Ishikawa (cell line): Measurements from ENCODE around the gene ACOX3.

Source experiments
- CEBPB ChIP-seq: IDR thresholded peaks from 2 replicates; pipeline ENCODE4 v1.6.1; 2012
- CREB1 ChIP-seq: IDR thresholded peaks from 2 replicates; pipeline ENCODE4 v1.6.1; 2012; ENCODE audit warnings: low read depth
- EGR1 ChIP-seq: IDR thresholded peaks from 2 replicates; pipeline ENCODE4 v1.6.1; 2012
- EP300 ChIP-seq: IDR thresholded peaks from 2 replicates; pipeline ENCODE4 v1.6.1; 2012; ENCODE audit warnings: borderline replicate concordance
- FOXM1 ChIP-seq: IDR thresholded peaks from 2 replicates; pipeline ENCODE4 v1.6.1; 2012; ENCODE audit warnings: low read depth, borderline replicate concordance
- NFIC ChIP-seq: IDR thresholded peaks from 2 replicates; pipeline ENCODE4 v1.6.1; 2012
- RAD21 ChIP-seq: IDR thresholded peaks from 2 replicates; pipeline ENCODE4 v1.6.1; 2012; ENCODE audit warnings: low read depth
- TAF1 ChIP-seq: IDR thresholded peaks from 2 replicates; pipeline ENCODE4 v1.6.1; 2012; ENCODE audit warnings: low read depth, mild to moderate bottlenecking
- TCF12 ChIP-seq: IDR thresholded peaks from 2 replicates; pipeline ENCODE4 v1.6.1; 2012; ENCODE audit warnings: low read depth
- TEAD4 ChIP-seq: IDR thresholded peaks from 2 replicates; pipeline ENCODE4 v1.6.1; 2012
- USF1 ChIP-seq: IDR thresholded peaks from 2 replicates; pipeline ENCODE4 v1.6.1; 2012
- YY1 ChIP-seq: IDR thresholded peaks from 2 replicates; pipeline ENCODE4 v1.6.1; 2012; ENCODE audit warnings: low read depth
- ZBTB7A ChIP-seq: IDR thresholded peaks from 2 replicates; pipeline ENCODE4 v1.6.1; 2012; ENCODE audit warnings: low read depth
- TF ChIP-seq, protein P1 (sequence below): IDR thresholded peaks from 2 replicates; pipeline ENCODE4 v1.6.1; 2012
- TF ChIP-seq, protein P2 (sequence below): IDR thresholded peaks from 2 replicates; pipeline ENCODE4 v1.6.1; 2012; ENCODE audit warnings: low read depth, mild to moderate bottlenecking

Gene ACOX3

GRCh38 chr4:8332891-8333331 lies 107.6 kb downstream of the ACOX3 start:
- TF ChIP-seq, protein P1, sequence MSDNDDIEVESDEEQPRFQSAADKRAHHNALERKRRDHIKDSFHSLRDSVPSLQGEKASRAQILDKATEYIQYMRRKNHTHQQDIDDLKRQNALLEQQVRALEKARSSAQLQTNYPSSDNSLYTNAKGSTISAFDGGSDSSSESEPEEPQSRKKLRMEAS, result no peak

GRCh38 chr4:8332038-8332857 lies 108.3 kb downstream of the ACOX3 start:
- TF ChIP-seq FOXM1, result no peak
- TF ChIP-seq CREB1, result no peak
- TF ChIP-seq YY1, result no peak
- TF ChIP-seq ZBTB7A, result no peak
- TF ChIP-seq, protein P1, result no peak
- TF ChIP-seq NFIC, result no peak
- no peak for TF ChIP-seq USF1
- TF ChIP-seq TEAD4, result no peak
- TF ChIP-seq RAD21, result no peak
- TF ChIP-seq, protein P2, sequence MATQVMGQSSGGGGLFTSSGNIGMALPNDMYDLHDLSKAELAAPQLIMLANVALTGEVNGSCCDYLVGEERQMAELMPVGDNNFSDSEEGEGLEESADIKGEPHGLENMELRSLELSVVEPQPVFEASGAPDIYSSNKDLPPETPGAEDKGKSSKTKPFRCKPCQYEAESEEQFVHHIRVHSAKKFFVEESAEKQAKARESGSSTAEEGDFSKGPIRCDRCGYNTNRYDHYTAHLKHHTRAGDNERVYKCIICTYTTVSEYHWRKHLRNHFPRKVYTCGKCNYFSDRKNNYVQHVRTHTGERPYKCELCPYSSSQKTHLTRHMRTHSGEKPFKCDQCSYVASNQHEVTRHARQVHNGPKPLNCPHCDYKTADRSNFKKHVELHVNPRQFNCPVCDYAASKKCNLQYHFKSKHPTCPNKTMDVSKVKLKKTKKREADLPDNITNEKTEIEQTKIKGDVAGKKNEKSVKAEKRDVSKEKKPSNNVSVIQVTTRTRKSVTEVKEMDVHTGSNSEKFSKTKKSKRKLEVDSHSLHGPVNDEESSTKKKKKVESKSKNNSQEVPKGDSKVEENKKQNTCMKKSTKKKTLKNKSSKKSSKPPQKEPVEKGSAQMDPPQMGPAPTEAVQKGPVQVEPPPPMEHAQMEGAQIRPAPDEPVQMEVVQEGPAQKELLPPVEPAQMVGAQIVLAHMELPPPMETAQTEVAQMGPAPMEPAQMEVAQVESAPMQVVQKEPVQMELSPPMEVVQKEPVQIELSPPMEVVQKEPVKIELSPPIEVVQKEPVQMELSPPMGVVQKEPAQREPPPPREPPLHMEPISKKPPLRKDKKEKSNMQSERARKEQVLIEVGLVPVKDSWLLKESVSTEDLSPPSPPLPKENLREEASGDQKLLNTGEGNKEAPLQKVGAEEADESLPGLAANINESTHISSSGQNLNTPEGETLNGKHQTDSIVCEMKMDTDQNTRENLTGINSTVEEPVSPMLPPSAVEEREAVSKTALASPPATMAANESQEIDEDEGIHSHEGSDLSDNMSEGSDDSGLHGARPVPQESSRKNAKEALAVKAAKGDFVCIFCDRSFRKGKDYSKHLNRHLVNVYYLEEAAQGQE, result no peak
- no peak for TF ChIP-seq EP300
- no peak for TF ChIP-seq TAF1
- TF ChIP-seq TCF12, result no peak
- no peak for TF ChIP-seq EGR1
- TF ChIP-seq CEBPB, result no peak

DNA sequence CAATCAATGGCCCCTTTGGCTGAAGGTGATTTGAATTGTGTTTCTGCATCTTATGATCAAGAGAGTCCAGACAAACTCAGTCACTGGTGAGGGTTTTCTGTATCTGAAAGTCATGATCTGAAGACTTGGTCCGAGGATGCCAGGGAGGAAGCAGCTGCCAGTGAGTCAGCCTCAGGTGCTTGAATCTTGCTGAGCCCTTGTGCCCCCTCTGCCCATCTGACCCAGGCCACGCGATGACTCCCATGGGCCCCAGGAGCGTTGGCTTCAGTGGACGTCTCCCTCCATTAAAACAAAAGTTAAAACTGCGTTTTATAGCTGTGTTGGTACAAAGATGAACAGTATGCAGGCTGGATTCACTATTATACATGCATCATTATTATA lies 109.0 kb downstream of the ACOX3 start:
- no peak for TF ChIP-seq ZBTB7A
- no peak for TF ChIP-seq USF1
- no peak for TF ChIP-seq EP300
- TF ChIP-seq RAD21, result no peak
- TF ChIP-seq TAF1, result no peak
- TF ChIP-seq, protein P2, result no peak
- TF ChIP-seq FOXM1, result no peak
- no peak for TF ChIP-seq TEAD4

GRCh38 chr4:8330821-8331574 lies 109.5 kb downstream of the ACOX3 start:
- TF ChIP-seq EGR1, result no peak
- no peak for TF ChIP-seq TCF12
- TF ChIP-seq ZBTB7A, result no peak
- no peak for TF ChIP-seq EP300
- TF ChIP-seq USF1, result no peak
- no peak for TF ChIP-seq YY1
- TF ChIP-seq NFIC, result no peak
- no peak for TF ChIP-seq CEBPB
- TF ChIP-seq TEAD4, result no peak
- TF ChIP-seq FOXM1, result no peak
- no peak for TF ChIP-seq TAF1
- TF ChIP-seq, protein P2, result no peak
- no peak for TF ChIP-seq CREB1
- no peak for TF ChIP-seq RAD21
